ENCODE measurements around the gene HBP1.
"Not testable (repeated sequence)": the region's sequence is repeated elsewhere in the genome, so short reads cannot be mapped to it uniquely, and the experiment has no call there.

Gene HBP1

GRCh38 chr7:107155726-107156125 lies 13.1 kb upstream of the HBP1 start:
- not testable (repeated sequence) for DNase-seq

GRCh38 chr7:107157091-107157490 lies 11.7 kb upstream of the HBP1 start:
- no peak for DNase-seq

GRCh38 chr7:107158028-107158427 lies 10.8 kb upstream of the HBP1 start:
- DNase-seq, result no peak

GRCh38 chr7:107160389-107160788 lies 8.4 kb upstream of the HBP1 start:
- no peak for DNase-seq

- no peak for DNase-seq
Measured at GRCh38 chr7:107161415-107161814, 7.4 kb upstream of the HBP1 start.

- no peak for DNase-seq
Measured at GRCh38 chr7:107162475-107162874, 6.3 kb upstream of the HBP1 start.

- no peak for DNase-seq
Measured at GRCh38 chr7:107164092-107164491, 4.7 kb upstream of the HBP1 start.

GRCh38 chr7:107165341-107165740 lies 3.5 kb upstream of the HBP1 start:
- DNase-seq, result no peak

GRCh38 chr7:107166736-107167426 lies 1.9 kb upstream of the HBP1 start:
- no peak for DNase-seq

GRCh38 chr7:107167483-107168232 lies 1.1 kb upstream of the HBP1 start:
- peak; percentile 28 for DNase-seq

- peak; percentile 85 for DNase-seq
Measured at GRCh38 chr7:107169120-107170050, 582 bp downstream of the HBP1 start.

- no peak for DNase-seq
Measured at GRCh38 chr7:107170051-107170915, 1.5 kb downstream of the HBP1 start.

- DNase-seq, result no peak
Measured at GRCh38 chr7:107171496-107171895, 2.7 kb downstream of the HBP1 start.

- DNase-seq, result no peak
Measured at GRCh38 chr7:107172276-107173032, 3.7 kb downstream of the HBP1 start.

GRCh38 chr7:107173191-107173590 lies 4.4 kb downstream of the HBP1 start:
- no peak for DNase-seq

GRCh38 chr7:107173691-107174406 lies 5.0 kb downstream of the HBP1 start:
- no peak for DNase-seq

- DNase-seq, result no peak
Measured at GRCh38 chr7:107179326-107180164, 10.7 kb downstream of the HBP1 start.

- no peak for DNase-seq
Measured at GRCh38 chr7:107180378-107180777, 11.6 kb downstream of the HBP1 start.

GRCh38 chr7:107181172-107181571 lies 12.4 kb downstream of the HBP1 start:
- no peak for DNase-seq

- no peak for DNase-seq
Measured at GRCh38 chr7:107185716-107186115, 16.9 kb downstream of the HBP1 start.

Data from NCI-H510A (cell line).